ENCODE data around the gene RUSC2.

DNA sequence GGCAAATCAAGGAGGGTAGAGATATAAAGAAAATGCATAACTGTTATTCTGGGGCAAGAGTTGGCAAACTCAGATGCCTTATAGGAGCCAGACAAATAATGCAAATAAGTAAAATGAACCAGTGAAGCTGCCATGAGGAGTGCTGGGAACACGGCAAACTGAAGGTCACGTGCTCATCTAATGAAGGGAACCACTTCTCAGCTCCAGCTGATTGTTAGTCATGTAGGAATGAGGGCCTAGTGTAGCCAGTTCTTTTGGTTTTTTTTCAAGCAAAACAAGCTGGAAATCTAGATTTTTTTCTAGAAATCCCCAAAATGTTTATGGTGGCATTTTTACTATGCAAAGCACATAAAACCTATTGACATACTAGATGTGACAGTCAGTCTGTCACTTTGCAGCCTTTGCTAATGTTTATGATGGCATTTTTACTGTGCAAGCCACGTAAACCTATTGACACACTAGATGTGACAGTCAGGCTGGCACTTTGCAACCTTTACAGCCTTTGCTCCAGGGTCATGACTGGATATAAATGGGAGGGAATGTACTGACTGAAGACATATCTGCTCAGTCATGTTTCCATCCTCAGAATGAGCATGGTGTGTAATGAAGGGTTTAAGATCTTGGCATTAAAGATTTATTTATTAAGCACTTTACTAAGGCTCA is 39.4 kb downstream of the RUSC2 start:
- TF ChIP-seq, protein P1, sequence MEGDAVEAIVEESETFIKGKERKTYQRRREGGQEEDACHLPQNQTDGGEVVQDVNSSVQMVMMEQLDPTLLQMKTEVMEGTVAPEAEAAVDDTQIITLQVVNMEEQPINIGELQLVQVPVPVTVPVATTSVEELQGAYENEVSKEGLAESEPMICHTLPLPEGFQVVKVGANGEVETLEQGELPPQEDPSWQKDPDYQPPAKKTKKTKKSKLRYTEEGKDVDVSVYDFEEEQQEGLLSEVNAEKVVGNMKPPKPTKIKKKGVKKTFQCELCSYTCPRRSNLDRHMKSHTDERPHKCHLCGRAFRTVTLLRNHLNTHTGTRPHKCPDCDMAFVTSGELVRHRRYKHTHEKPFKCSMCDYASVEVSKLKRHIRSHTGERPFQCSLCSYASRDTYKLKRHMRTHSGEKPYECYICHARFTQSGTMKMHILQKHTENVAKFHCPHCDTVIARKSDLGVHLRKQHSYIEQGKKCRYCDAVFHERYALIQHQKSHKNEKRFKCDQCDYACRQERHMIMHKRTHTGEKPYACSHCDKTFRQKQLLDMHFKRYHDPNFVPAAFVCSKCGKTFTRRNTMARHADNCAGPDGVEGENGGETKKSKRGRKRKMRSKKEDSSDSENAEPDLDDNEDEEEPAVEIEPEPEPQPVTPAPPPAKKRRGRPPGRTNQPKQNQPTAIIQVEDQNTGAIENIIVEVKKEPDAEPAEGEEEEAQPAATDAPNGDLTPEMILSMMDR (IDR thresholded peaks at IDR 0.05): no peak
- TF ChIP-seq, protein P2, sequence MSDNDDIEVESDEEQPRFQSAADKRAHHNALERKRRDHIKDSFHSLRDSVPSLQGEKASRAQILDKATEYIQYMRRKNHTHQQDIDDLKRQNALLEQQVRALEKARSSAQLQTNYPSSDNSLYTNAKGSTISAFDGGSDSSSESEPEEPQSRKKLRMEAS (IDR thresholded peaks at IDR 0.05): no peak
- TF ChIP-seq RNF2 (IDR thresholded peaks at IDR 0.05; ENCODE audit: borderline replicate concordance, low read depth): no peak
- TF ChIP-seq, protein P3, sequence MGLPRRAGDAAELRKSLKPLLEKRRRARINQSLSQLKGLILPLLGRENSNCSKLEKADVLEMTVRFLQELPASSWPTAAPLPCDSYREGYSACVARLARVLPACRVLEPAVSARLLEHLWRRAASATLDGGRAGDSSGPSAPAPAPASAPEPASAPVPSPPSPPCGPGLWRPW (IDR thresholded peaks at IDR 0.05): no peak
- TF ChIP-seq POLR2A (IDR thresholded peaks at IDR 0.05; ENCODE audit: low read length): no peak
- TF ChIP-seq RFX5 (IDR thresholded peaks at IDR 0.05): no peak
- TF ChIP-seq FOSL2 (IDR thresholded peaks at IDR 0.05): no peak
- no peak for TF ChIP-seq FOSL2 (CRISPR knock-in tag; IDR thresholded peaks at IDR 0.05)
- no peak for TF ChIP-seq CHD2 (IDR thresholded peaks at IDR 0.05; ENCODE audit: low read length, partially characterized antibody)
- TF ChIP-seq ZFP36 (IDR thresholded peaks at IDR 0.05; ENCODE audit: borderline replicate concordance, partially characterized antibody): no peak
- no peak for TF ChIP-seq MYC (IDR thresholded peaks at IDR 0.05; ENCODE audit: borderline replicate concordance, low read length)
- no peak for TF ChIP-seq CHD4 (IDR thresholded peaks at IDR 0.05; ENCODE audit: borderline replicate concordance)
- TF ChIP-seq RAD21 (conservative IDR thresholded peaks at IDR 0.05 in 1 of 2, IDR thresholded peaks at IDR 0.05 in 1 of 2): no peak
